RWPE1 (cell line): Measurements from ENCODE around the gene FRAS1.
A peak's percentile ranks its signal among the peaks of the same experiment; 100 is the strongest.
"Not testable (repeated sequence)": the region's sequence is repeated elsewhere in the genome, so short reads cannot be mapped to it uniquely, and the experiment has no call there.

ENCODE experiments used
- CTCF ChIA-PET: fragments of 350-600 bp; sonication (Branson Sonifier 250); formaldehyde crosslinking; extraction: SDS; loops from one replicate; lab custom pipeline; 2021; lab: Yijun Ruan, JAX
- POLR2A ChIA-PET: fragments of 400-600 bp; formaldehyde crosslinking; extraction: SDS; loops from one replicate; lab custom pipeline; 2020; ENCODE audit warnings: antibody characterized with exemption; ENCODE audit not compliant: low non-redundant PET; lab: Yijun Ruan, JAX
- DNase-seq: peaks from one replicate; pipeline ENCODE4 v3.0.0; 2012; ENCODE audit warnings: low spot score
- H3K27ac ChIP-seq: fragments of 450-650 bp; 2 replicates; pipeline ENCODE4 v1.5.1; 2017
- TF ChIP-seq, protein P1 (sequence below): fragments of 450-650 bp; conservative IDR thresholded peaks from 2 replicates; pipeline ENCODE4 v1.5.1; 2017; ENCODE audit warnings: low read depth, mild to moderate bottlenecking

FRAS1 gene, protein sequence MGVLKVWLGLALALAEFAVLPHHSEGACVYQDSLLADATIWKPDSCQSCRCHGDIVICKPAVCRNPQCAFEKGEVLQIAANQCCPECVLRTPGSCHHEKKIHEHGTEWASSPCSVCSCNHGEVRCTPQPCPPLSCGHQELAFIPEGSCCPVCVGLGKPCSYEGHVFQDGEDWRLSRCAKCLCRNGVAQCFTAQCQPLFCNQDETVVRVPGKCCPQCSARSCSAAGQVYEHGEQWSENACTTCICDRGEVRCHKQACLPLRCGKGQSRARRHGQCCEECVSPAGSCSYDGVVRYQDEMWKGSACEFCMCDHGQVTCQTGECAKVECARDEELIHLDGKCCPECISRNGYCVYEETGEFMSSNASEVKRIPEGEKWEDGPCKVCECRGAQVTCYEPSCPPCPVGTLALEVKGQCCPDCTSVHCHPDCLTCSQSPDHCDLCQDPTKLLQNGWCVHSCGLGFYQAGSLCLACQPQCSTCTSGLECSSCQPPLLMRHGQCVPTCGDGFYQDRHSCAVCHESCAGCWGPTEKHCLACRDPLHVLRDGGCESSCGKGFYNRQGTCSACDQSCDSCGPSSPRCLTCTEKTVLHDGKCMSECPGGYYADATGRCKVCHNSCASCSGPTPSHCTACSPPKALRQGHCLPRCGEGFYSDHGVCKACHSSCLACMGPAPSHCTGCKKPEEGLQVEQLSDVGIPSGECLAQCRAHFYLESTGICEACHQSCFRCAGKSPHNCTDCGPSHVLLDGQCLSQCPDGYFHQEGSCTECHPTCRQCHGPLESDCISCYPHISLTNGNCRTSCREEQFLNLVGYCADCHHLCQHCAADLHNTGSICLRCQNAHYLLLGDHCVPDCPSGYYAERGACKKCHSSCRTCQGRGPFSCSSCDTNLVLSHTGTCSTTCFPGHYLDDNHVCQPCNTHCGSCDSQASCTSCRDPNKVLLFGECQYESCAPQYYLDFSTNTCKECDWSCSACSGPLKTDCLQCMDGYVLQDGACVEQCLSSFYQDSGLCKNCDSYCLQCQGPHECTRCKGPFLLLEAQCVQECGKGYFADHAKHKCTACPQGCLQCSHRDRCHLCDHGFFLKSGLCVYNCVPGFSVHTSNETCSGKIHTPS (N-terminal part only)

DNA sequence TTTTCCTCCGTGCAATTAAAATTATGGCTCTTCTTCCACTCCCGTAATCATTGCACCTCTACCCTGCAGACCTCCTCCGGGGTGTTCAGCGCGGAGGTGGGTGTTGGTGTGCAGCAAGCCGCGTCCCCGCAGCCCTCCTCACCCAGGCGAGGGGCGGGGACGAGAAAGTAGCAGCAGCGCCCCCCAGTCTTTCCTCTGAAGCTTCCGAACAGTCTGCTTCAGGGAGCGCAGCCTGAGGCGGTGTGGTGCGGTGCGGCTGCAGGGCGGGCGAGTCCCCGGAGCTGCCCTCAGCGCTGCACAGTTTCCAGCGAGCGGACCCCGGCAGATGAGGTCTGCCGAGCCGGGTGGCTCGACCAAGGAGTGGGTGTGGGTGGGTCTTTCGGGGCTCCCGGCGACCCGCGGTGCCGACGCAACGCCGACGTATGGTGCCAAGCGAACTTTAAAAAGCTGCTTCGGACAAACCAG, at the start of gene FRAS1:
Gene FRAS1, plus strand, starts transcription at position 189 of the 465 bp plus-strand sequence. CDS start 687 bp downstream, outside the sequence.
- peak within 1 kb of the TSS; percentile 59 for H3K27ac ChIP-seq
- peak; percentile 20 for DNase-seq
- ChIA-PET CTCF (interaction anchor here (0.7 kb wide), 2 partner anchors 16 to 35 kb away, joined by 3 to 5 read pairs; no protein-coding TSS in a partner anchor), POLR2A (no interaction called here)
- TF ChIP-seq, protein P1, sequence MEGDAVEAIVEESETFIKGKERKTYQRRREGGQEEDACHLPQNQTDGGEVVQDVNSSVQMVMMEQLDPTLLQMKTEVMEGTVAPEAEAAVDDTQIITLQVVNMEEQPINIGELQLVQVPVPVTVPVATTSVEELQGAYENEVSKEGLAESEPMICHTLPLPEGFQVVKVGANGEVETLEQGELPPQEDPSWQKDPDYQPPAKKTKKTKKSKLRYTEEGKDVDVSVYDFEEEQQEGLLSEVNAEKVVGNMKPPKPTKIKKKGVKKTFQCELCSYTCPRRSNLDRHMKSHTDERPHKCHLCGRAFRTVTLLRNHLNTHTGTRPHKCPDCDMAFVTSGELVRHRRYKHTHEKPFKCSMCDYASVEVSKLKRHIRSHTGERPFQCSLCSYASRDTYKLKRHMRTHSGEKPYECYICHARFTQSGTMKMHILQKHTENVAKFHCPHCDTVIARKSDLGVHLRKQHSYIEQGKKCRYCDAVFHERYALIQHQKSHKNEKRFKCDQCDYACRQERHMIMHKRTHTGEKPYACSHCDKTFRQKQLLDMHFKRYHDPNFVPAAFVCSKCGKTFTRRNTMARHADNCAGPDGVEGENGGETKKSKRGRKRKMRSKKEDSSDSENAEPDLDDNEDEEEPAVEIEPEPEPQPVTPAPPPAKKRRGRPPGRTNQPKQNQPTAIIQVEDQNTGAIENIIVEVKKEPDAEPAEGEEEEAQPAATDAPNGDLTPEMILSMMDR: no peak

DNA sequence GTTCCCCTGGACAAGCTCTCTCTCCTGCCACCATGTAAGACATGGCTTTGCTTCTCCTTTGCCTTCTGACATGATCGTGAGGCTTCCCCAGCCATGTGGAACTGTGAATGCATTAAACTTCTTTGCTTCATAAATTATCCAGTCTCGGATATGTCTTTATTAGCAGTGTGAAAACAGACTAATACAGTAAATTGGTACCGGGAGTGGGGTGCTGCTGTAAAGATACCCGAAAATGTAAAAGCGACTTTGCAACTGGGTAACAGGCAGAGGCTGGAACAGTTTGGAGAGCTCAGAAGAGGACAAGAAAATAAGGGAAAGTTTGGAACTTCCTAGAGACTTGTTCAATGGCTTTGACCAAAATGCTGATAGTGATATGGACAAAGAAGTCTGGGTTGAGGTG, 46.1 kb upstream of the FRAS1 start:
- POLR2A ChIA-PET, CTCF ChIA-PET, DNase-seq, H3K27ac ChIP-seq: not testable (repeated sequence)

- ChIA-PET CTCF (interaction anchor here (0.7 kb wide), 1 partner anchor 79 kb away, joined by 3 read pairs; no protein-coding TSS in a partner anchor), POLR2A (no interaction called here)
- no peak overlapping the region for H3K27ac ChIP-seq
- TF ChIP-seq, protein P1: no peak
- no peak for DNase-seq
Observed at GRCh38 chr4:78014889-78015886, 41.9 kb upstream of the FRAS1 start.

DNA sequence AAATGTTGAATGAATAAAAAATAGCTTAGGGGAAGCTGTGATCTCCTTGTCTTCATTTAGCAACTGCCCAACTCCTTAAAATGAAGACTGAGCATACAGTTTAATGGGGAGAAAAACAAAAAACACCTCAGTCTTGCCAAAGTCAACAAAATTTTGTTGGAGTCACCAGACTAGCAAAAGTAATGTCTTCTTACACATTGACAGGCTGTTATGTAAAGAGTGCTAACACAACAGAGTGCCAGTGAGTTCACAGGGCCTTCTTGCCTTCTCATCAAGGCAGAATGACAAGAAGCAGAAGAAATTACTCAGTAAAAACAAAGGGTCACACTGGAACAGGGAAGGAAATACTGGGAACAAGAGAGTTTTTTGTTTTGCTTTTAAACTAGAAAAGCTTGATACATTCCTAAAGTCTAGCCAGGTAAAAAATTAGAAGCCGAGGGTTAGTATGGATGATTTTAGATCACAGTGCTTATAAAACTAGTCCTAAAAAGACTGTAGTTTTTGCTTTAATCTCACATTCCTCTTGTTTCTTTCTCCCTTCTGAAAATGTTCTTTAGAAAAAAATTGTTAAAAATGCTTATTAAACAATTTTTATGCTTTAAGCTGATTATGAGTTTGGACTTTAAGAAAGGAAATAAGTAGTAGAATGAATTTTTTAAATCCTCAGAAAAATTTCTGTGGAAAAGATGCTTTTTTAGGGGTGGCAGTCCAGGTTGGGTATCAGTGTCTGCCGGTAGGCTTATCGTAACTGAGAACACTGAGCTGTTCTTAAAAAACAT, 38.7 kb upstream of the FRAS1 start:
- ChIA-PET POLR2A (no interaction called here), CTCF (interaction anchor here (0.6 kb wide), 2 partner anchors 30 to 173 kb away, joined by 3 read pairs; no protein-coding TSS in a partner anchor)
- TF ChIP-seq, protein P1: no peak
- DNase-seq: no peak
- no peak overlapping the region for H3K27ac ChIP-seq

DNA sequence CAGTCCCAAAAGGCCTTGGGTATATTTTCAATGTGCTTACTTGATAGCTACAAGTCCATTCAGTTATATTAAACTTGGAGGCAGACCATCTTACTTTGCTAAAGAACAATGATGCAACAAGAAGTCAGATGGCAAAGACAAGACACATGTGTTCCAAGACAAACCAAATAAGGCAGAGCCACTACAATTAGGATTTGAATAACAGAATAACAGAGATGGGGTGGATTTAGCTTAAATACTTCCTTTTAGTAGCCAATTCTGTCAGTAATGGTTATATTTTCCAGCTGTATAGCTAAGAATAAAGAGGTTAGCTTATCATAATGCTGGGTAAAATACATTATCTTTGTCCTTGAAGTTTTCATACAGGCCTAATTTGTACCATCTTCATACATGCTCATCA, 37.7 kb upstream of the FRAS1 start:
- CTCF ChIA-PET: interaction anchor here (0.6 kb wide), 1 partner anchor 1169 kb away, joined by 6 read pairs; no protein-coding TSS in a partner anchor
- POLR2A ChIA-PET: no interaction called here

More for the DNA sequence above, 37.7 kb upstream of the FRAS1 start:
- H3K27ac ChIP-seq: no peak overlapping the region
- no peak for DNase-seq
- TF ChIP-seq, protein P1: no peak
